Stimulated activated CD8-positive, alpha-beta memory T cell treated with anti-CD3 and anti-CD28 coated beads, Interleukin-7, amount 100 ng/mL, for 1 hour (primary cell): Measurements from ENCODE around the gene OSBPL6.

ENCODE experiments used
- DNase-seq, 2 donors: peaks; one replicate each; pipeline ENCODE4 v3.0.0-alpha.2; 2020; ENCODE audit warnings: low read depth in 2 of 2

OSBPL6 gene

GRCh38 chr2:178271629-178272333 lies 77.5 kb downstream of the OSBPL6 start:
- no peak for DNase-seq

GRCh38 chr2:178273787-178274360 lies 79.6 kb downstream of the OSBPL6 start:
- DNase-seq, result no peak

- DNase-seq, result no peak
These were observed 81.3 kb downstream of the OSBPL6 start for GRCh38 chr2:178275600-178275999.

- no peak for DNase-seq
These were observed 83.5 kb downstream of the OSBPL6 start for GRCh38 chr2:178277741-178278197.

- no peak for DNase-seq
These were observed 84.8 kb downstream of the OSBPL6 start for GRCh38 chr2:178279142-178279541.

GRCh38 chr2:178279636-178280035 lies 85.3 kb downstream of the OSBPL6 start:
- DNase-seq, result no peak

- no peak for DNase-seq
These were observed 86.0 kb downstream of the OSBPL6 start for GRCh38 chr2:178280244-178280852.

GRCh38 chr2:178282075-178282815 lies 87.9 kb downstream of the OSBPL6 start:
- DNase-seq, result no peak

GRCh38 chr2:178283341-178283918 lies 89.1 kb downstream of the OSBPL6 start:
- DNase-seq, result no peak

- DNase-seq, result no peak
These were observed 90.4 kb downstream of the OSBPL6 start for GRCh38 chr2:178284613-178285286.

GRCh38 chr2:178285287-178285615 lies 90.9 kb downstream of the OSBPL6 start:
- DNase-seq, result no peak

GRCh38 chr2:178286636-178287035 lies 92.3 kb downstream of the OSBPL6 start:
- no peak for DNase-seq

- DNase-seq, result no peak
These were observed 93.5 kb downstream of the OSBPL6 start for GRCh38 chr2:178287652-178288344.

GRCh38 chr2:178291703-178292102 lies 97.4 kb downstream of the OSBPL6 start:
- DNase-seq, result no peak

- no peak for DNase-seq
These were observed 98.3 kb downstream of the OSBPL6 start for GRCh38 chr2:178292586-178292985.

GRCh38 chr2:178295115-178295514 lies 100.8 kb downstream of the OSBPL6 start:
- DNase-seq, result no peak

- no peak for DNase-seq
These were observed 101.6 kb downstream of the OSBPL6 start for GRCh38 chr2:178295906-178296305.

GRCh38 chr2:178296394-178297090 lies 102.2 kb downstream of the OSBPL6 start:
- DNase-seq, result no peak

- no peak for DNase-seq
These were observed 102.7 kb downstream of the OSBPL6 start for GRCh38 chr2:178297091-178297411.

GRCh38 chr2:178298785-178299212 lies 104.5 kb downstream of the OSBPL6 start:
- no peak for DNase-seq
